NCI-H446 treated with DMSO at 0.1 percent for 48 hours (cell line): ENCODE results near the gene PPFIBP2.

Experiments
- DNase-seq: peaks from one replicate; lab custom pipeline; 2025; lab: John Stamatoyannopoulos, UW

Gene PPFIBP2

DNA sequence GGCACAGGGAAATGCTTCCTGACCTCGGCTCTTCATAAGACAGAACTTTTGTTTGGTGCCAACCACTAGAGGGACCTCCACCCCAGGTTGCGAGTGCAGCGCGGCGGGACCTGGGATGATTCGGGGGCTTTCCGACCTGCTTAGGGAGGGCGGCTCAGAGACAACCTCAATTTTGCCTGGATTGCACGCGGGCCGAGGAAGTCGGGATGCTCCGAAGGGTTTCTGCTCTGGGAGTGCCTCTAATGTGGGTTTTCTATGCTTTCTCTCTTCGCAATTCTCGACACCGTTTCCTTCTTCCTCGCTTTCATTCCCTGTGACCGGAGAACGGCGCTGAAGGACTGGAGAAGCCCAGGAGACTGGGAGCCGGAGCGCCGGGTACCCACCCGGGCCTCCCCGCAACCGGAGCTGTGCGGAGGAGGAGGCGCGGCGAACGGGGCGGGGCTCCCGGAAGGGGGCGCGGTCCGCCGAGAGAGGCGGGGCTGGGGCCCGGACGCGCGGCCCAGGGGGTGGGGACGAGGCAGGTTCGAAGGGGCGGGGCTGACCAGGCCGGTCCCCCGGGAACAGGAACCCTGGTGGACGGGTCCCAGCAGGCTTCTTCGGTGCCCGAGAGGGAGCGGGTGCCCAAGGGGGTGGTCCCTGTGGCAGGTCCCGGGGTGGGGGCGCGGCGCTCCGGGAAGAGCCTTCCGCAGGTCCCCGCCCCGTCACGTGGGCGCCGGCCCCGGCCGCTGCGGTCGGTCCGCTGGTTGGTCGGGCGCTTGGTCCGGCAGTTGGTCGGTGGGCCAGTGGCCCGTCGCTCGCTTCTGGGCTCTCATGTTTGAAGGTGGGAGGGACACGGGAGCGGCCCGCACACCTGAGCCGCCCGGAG lies at the start of gene PPFIBP2:
Gene PPFIBP2, plus strand, starts transcription at position 766 of the 865 bp plus-strand sequence. CDS start 35,477 bp downstream, outside the sequence.
- DNase-seq = peak; percentile 48

- no peak for DNase-seq
Observed at GRCh38 chr11:7467652-7468051, 46.1 kb upstream of the PPFIBP2 start.

DNA sequence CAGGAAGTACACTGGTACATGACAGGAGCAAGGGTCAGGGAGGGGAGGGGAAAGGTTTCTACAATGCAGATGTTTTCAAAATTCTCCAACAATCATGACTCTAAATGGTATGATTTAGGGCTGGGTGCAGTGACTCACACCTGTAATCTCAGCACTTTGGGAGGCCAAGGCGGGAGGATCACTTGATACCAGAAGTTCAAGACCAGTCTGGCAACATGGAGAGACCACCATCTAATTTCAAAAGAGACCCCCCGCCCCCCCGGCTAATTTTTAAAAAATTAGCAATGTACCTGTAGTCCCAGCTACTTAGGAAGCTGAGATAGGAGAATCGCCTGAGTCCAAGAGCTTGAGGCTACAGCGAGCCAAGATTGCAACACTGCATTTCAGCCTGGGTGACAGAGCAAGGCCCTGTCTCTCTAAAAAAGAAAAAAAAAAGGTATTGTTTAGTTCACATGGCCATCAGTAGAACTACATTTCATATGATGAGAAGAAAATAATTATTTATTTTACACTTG lies 44.4 kb upstream of the PPFIBP2 start:
- DNase-seq = no peak

DNA sequence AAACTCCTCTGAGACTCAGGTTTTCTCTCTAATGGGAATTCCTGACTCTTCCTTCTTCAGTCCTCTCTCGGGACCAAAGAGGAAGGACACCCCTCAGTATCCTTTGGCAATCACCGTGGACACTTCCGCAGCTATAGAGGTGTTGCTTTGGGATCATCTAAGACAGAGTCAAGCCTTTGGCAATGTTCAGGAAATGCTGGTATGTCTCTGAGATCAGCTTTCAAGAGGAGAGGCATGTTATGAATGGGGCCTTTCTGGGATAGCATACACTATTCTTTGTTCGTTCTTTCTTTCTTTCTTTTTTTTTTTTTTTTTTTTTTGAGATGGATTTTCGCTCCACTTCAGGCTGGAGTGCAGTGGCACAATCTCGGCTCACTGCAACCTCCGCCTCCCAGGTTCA lies 42.7 kb upstream of the PPFIBP2 start:
- DNase-seq = no peak

- DNase-seq = no peak
Observed at GRCh38 chr11:7473717-7474116, 40.1 kb upstream of the PPFIBP2 start.

DNA sequence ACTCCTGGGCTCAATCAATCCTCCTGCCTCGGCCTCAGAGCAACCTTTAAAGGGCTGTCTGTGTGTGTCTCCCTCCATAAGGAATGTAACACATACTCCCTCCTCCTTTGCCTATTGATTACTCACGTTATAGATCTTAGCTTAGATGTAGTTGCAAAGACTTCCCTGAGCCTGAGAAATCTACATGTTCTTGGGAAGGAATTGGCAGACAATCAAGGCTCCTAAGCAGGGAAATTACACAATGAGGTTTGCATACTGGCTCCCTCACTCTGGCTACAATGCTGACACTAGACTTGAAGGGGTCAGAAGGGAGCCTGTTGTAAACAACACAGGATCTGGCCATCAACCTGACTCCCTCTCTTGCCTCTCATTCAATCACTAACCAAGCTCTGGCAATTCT lies 33.7 kb upstream of the PPFIBP2 start:
- DNase-seq = no peak

DNA sequence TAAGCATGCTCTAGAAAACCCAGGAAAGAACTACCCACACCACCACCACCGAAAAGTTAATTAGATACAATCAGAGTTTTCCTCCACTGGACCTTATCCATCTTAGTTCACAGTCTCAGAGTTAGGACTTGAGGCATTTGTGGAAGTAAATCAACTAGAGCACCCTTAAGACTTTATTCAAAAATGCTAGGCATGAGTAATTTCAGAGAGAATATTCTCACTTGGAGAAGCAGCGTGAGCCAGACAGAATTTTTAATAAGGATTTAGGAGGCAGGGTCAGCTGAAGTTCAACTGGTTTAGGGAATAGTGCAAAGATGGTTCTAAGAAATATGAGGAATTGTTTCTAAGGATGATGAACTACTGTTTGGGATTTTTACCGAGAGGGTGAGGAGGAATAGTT lies 29.7 kb upstream of the PPFIBP2 start:
- DNase-seq = no peak

- no peak for DNase-seq
Observed at GRCh38 chr11:7484645-7485044, 29.2 kb upstream of the PPFIBP2 start.

DNA sequence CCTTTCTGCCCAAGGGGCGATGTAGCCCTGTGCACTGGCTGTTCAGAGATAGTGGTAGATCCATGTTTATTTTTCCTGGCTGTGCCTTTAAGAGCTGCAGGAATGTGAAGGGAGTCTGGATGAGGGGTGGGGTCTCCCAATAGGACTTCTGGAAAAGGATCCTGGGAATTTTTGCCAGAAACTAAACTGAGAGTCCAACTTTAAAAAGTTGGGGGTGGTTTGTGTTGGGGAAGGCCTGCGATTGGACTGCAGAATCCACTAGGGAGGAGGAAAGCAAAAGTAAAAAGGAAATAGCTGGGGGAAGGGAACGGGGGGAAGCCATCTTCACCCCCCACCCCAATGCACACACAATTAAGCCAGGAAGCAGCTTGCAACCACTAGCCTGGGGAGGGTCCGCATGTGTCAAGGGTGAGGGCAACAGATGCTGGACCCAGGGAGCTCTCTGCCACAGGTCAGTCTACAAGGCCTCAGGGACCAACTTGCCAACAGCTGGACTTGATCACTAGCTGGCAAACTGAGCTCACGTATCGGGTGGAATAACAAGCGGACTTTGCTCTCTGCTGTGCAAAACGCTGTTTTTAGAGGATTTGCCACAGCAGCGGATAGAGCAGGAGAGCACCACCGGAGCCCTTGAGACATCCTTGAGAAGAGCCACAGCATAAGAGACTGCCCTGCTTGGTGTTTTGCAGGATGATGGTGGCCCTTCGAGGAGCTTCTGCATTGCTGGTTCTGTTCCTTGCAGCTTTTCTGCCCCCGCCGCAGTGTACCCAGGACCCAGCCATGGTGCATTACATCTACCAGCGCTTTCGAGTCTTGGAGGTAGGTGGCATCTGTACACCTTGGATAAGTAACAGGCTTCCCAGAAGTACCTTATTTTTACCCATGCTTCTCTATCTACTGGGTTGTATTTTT lies 28.4 kb upstream of the PPFIBP2 start, which contains the start of gene OLFML1:
Gene OLFML1, plus strand, starts transcription at position 321 of the 912 bp plus-strand sequence. Its CDS starts 370 bp downstream, at position 691.
- no peak for DNase-seq

DNA sequence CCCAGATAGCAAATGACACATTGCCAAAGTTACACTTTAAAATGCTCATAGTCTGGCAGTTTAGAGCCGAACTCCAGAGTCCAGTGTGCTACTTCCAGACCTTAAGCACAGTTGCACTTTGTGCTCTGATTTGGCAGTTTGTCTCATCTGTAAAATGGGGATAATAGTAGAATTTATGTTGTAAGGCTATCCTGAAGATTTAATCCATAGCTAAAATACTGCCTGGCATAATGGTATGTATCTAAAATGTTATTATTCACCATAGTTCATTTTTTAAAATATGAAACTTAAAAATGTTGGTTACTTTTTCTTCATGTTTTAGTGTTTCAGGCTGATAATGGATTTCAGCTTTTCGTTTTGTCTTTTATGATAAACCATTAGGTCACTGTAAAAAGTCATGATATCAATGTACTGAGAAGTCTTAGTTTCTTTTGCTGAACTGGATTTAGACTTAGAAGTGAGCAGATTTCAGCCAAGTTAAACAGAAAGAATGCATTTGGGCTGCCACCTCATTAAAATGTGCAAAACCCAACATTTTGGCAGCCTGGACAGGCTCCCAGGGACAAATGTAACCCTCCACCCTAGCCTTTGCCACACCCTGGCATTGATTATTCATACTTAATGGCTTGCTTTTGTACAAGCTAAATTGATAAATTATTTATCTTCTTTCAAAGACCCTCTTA lies 27.6 kb upstream of the PPFIBP2 start:
- DNase-seq = no peak

GRCh38 chr11:7486781-7487140 lies 27.0 kb upstream of the PPFIBP2 start:
- DNase-seq = no peak

DNA sequence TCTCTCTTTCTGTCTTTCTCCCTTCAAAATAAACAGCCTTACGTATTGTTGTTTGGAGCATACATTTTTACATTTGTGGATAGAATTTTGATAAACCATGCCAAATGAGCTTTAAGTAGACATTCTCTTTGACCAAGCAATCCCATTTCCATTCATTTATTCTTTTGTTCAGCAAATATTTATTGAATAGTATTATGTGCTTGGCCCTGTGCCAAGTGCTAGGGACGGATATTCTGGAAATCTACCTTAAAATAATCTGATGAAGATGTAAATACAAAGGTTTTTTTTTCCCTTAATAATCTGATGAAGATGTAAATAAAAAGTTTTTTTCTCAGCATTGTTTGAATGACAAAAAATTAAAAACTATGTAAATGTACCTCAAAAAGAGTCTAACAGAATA lies 26.4 kb upstream of the PPFIBP2 start:
- no peak for DNase-seq

- DNase-seq = no peak
Observed at GRCh38 chr11:7488681-7489080, 25.1 kb upstream of the PPFIBP2 start.

DNA sequence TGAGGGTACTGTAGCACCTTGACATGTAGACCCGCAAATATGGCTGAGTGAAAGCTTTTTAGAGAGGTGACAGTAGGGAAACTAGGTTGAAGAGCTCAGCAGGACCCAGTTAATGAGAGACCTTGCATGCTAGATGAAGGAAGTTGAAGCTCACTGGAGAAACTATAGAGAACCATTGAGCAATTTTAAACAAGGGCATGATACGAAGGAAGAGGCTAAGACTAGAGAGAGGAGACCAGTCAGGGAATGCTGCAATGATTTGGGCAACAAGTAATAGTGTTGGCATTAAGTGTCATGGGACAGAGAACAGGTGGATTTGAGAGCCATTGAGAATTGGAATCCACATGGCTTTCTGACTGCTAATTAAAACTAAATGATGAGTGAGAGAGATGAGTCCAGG lies 24.4 kb upstream of the PPFIBP2 start:
- no peak for DNase-seq

- no peak for DNase-seq
Observed at GRCh38 chr11:7490054-7490453, 23.7 kb upstream of the PPFIBP2 start.

- no peak for DNase-seq
Observed at GRCh38 chr11:7490535-7490934, 23.3 kb upstream of the PPFIBP2 start.

DNA sequence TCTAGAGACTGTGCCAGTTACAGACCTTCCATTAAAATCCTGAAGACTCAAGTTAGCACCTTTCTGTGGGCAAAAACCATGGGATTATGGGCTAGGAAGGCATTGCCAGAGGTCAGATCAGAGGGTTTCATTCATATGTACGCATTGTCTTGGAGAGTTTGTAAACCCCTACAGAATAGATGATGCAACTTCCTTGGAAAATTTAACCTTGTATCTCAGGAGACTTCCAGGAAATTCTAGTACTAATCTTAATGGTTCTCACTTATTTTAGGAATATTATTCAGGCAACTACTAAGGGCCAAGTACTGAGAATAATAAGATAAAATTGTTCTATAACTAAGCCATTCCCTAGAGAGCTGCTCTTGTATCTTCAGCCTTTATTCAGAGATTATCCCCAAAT lies 21.5 kb upstream of the PPFIBP2 start:
- no peak for DNase-seq

- no peak for DNase-seq
Observed at GRCh38 chr11:7493670-7494069, 20.1 kb upstream of the PPFIBP2 start.

DNA sequence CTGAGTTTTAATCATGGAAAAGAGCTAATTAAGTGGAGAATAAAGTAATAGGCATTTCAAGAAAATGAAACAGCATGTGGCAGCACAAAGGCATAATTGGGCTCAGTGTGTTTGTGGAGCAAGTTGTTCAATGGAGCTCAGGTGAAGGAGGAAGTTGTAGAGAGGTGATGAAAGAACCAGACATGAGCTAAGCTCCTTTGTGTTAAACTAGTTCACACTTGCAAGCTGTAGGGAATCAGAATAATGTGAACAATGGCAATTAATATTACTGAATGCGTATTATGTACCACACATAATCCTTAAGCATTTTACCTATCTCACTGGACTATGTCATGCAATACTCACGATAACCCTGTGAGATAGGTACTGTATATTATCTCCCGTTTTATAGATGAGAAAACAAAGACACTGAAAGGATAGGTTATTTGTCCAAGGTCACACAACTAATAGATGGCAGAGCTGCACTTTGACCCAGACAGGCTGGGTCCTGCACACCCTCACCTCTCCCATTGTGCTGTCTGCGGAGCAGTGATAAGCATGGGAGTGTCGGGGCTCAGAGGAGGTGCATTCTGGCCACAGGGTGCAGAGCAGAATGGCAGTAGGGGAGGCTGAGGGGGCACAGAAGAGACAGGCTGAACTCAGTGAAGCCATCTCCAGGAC lies 19.6 kb upstream of the PPFIBP2 start:
- DNase-seq = no peak

GRCh38 chr11:7495882-7496551 lies 17.8 kb upstream of the PPFIBP2 start:
- DNase-seq = no peak

GRCh38 chr11:7498193-7498592 lies 15.6 kb upstream of the PPFIBP2 start:
- no peak for DNase-seq
